ENCODE data around the gene DOCK6. TPM values are rescaled to one million over a fixed set of nuclear protein-coding genes. Genes with fewer than 3 reads are reported as not detected.
A peak's percentile ranks its signal among the peaks of the same experiment; 100 is the strongest.

The DOCK6 gene
- total and polyA plus RNA-seq, 10 of the 15 experiments (the other 5 are each of a cell fraction or from before 2014, with no cell fraction given), result 0.76 to 24.8 (median 4.7) TPM

- intact Hi-C loops (cut with micrococcal nuclease; ENCODE audit: unreplicated experiment) (no loop called here), in situ Hi-C loops (cut with MboI) (no loop called here)
- no peak overlapping the region for H3K4me2 ChIP-seq (ENCODE audit: control insufficient read depth, insufficient read depth)
- FAIRE-seq, result no peak
- no peaks in the 10 kb centered on the region for H3K27me3 ChIP-seq (replicated peaks in 1 of 2; ENCODE audit: control insufficient read depth in 2 of 2, insufficient read depth in 2 of 2, low read length in 1 of 2)
- H2AFZ ChIP-seq (ENCODE audit: control insufficient read depth, low read depth, low read length), result no peak overlapping the region
- no peaks in the 10 kb centered on the region for H3K36me3 ChIP-seq (ENCODE audit: control insufficient read depth in 2 of 2, insufficient read depth in 2 of 2, low read length in 1 of 2)
- ATAC-seq, result peak; percentile 75
- TF ChIP-seq, protein P1, sequence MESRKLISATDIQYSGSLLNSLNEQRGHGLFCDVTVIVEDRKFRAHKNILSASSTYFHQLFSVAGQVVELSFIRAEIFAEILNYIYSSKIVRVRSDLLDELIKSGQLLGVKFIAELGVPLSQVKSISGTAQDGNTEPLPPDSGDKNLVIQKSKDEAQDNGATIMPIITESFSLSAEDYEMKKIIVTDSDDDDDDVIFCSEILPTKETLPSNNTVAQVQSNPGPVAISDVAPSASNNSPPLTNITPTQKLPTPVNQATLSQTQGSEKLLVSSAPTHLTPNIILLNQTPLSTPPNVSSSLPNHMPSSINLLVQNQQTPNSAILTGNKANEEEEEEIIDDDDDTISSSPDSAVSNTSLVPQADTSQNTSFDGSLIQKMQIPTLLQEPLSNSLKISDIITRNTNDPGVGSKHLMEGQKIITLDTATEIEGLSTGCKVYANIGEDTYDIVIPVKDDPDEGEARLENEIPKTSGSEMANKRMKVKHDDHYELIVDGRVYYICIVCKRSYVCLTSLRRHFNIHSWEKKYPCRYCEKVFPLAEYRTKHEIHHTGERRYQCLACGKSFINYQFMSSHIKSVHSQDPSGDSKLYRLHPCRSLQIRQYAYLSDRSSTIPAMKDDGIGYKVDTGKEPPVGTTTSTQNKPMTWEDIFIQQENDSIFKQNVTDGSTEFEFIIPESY (IDR thresholded peaks at IDR 0.05), result 0 out of 2 replicates have a peak, but pooled peaks have one; percentile 26
- peak in 2 of 3 experiments; percentile 24 to 26; a peak in 1 of 6 replicates for TF ChIP-seq CTCF (IDR thresholded peaks at IDR 0.05 in 2 of 3, conservative IDR thresholded peaks at IDR 0.05 in 1 of 3; ENCODE audit: control insufficient read depth in 2 of 3, extremely low read depth in 1 of 3, insufficient read depth in 1 of 3, low read depth in 3 of 3, low read length in 3 of 3)
- no peak for TF ChIP-seq SMARCA5 (IDR thresholded peaks at IDR 0.05)
- CTCF ChIA-PET, result interaction anchor here (0.5 to 0.6 kb wide), 2 partner anchors 229 to 290 kb away, joined by 3 read pairs; no protein-coding TSS in a partner anchor
- no peaks in the 10 kb centered on the region for H3K79me2 ChIP-seq (ENCODE audit: control insufficient read depth, insufficient read depth, low read length)
- no peaks in the 10 kb centered on the region; the same call in 1 of the 2 replicates for H4K20me1 ChIP-seq (ENCODE audit: control insufficient read depth, insufficient read depth)
- DNase-seq (ENCODE audit: low read depth, low spot score), result no peak
- BruUV-seq (replicated peaks), result no TSS peak
- RAD21 ChIA-PET (ENCODE audit: unreplicated experiment), result interaction anchor here (0.7 kb wide), 1 partner anchor 509 kb away, joined by 3 read pairs; no protein-coding TSS in a partner anchor
- no peak overlapping the region for H3K4me3 ChIP-seq
- POLR2A ChIA-PET, result interaction anchor here (1.0 kb wide), 1 partner anchor 12 kb away, joined by 4 read pairs; no protein-coding TSS in a partner anchor
- no peak overlapping the region for H3K9ac ChIP-seq (ENCODE audit: control insufficient read depth, insufficient read depth, low read length)
- no peaks in the 10 kb centered on the region for H3K9me3 ChIP-seq (replicated peaks; ENCODE audit: control insufficient read depth, insufficient read depth, low read length)
- 82% methylated on average over 13 of the region's 14 CpGs for WGBS (ENCODE audit: insufficient coverage, insufficient replicate concordance, low lambda C conversion rate, missing lambda C conversion rate)
- H3K4me1 ChIP-seq (ENCODE audit: control insufficient read depth, insufficient read depth, low read length), result no peaks in the 10 kb centered on the region; the same call in 1 of the 2 replicates
- no peak overlapping the region for H3K27ac ChIP-seq (ENCODE audit: control insufficient read depth, insufficient read depth)
- SMC1A ChIA-PET (ENCODE audit: uncharacterized antibody, unreplicated experiment), result no interaction called here
Observed at GRCh38 chr19:11227195-11227886, 35.0 kb downstream of the DOCK6 start.
